K562 treated with DMSO at 1 percent for 48 hours (cell line): ENCODE results near the gene IKBKE. TPM values are rescaled to one million over a fixed set of nuclear protein-coding genes. Genes with fewer than 3 reads are reported as not detected.

Experiments used
- total RNA-seq: library from RNA; unstranded; fragments of 300-600 nt; gene quantifications from 2 replicates; pipeline ENCODE4 v1.2.3, GENCODE V29; 2022; ENCODE audit warnings: low replicate concordance; ENCODE audit errors: extremely low read depth

Gene IKBKE
- not detected in 2 replicates for total RNA-seq

GRCh38 chr1:206469933-206470691 lies at the start of gene IKBKE:
Gene IKBKE, plus strand, starts transcription at chr1:206470476. Its CDS starts 2,752 bp downstream, at chr1:206473228.

GRCh38 chr1:206507284-206508129 lies 37.2 kb downstream of the IKBKE start, which contains the start of gene RASSF5:
Gene RASSF5, plus strand, starts transcription at chr1:206507531. Its CDS starts 72 bp downstream, at chr1:206507603.

Other genes starting within 250 kb of the IKBKE start
- gene RASSF5, start 37.1 kb downstream of the IKBKE start, total RNA-seq, result 105 TPM in 1 of 2 replicates, not detected in the other
- gene EIF2D, start 142.0 kb downstream of the IKBKE start, total RNA-seq, result not detected in 2 replicates
- not detected in 2 replicates for gene DYRK3, start 165.1 kb downstream of the IKBKE start, total RNA-seq
- not detected in 2 replicates for gene MAPKAPK2, start 214.4 kb downstream of the IKBKE start, total RNA-seq